Panc1 (cell line): Measurements from ENCODE around the gene CREB5. TPM values are rescaled to one million over a fixed set of nuclear protein-coding genes. Genes with fewer than 3 reads are reported as not detected.

Experiments
- ATAC-seq: fragments of 200-7000 bp; cut with Tn5 transposase; 2 replicates; pipeline ENCODE4 v1.9.1; 2020; ENCODE audit warnings: mild to moderate bottlenecking, moderate library complexity
- BruUV-seq: library from RNA; stranded (reverse); fragments of 400-500 nt; replicated peaks from 2 replicates; lab custom pipeline; 2021; lab: Mats Ljungman, UMichigan
- CTCF ChIA-PET: fragments of 300-600 bp; sonication (Branson Sonifier 250); formaldehyde crosslinking; loops from one replicate; lab custom pipeline; 2022; ENCODE audit warnings: antibody characterized with exemption; lab: Charles Lee
- POLR2A ChIA-PET: fragments of 300-600 bp; sonication (Branson Sonifier 250); formaldehyde crosslinking; loops from one replicate; lab custom pipeline; 2022; ENCODE audit warnings: antibody characterized with exemption; lab: Charles Lee
- DNase-seq: peaks from one replicate; pipeline ENCODE4 v3.0.0-alpha.2; 2010; ENCODE audit warnings: low read depth, low spot score
- H3K27ac ChIP-seq: 2 replicates; pipeline ENCODE4 v1.5.1; 2011; ENCODE audit warnings: mild to moderate bottlenecking, low read length, inconsistent platforms
- H3K27me3 ChIP-seq: fragments of 200-500 bp; sonication (Bioruptor generic); 2 replicates; pipeline ENCODE4 v1.6.0; 2014; ENCODE audit warnings: low read length, inconsistent platforms; ENCODE audit not compliant: control insufficient read depth, insufficient read depth
- H3K36me3 ChIP-seq: fragments of 200-500 bp; sonication (Bioruptor generic); 2 replicates; pipeline ENCODE4 v1.5.1; 2014; ENCODE audit warnings: inconsistent platforms, mild to moderate bottlenecking, low read length, moderate library complexity; ENCODE audit not compliant: control insufficient read depth, insufficient read depth
- H3K4me1 ChIP-seq: 2 replicates; pipeline ENCODE4 v1.5.1; 2011; ENCODE audit warnings: inconsistent platforms, mild to moderate bottlenecking, low read length, moderate library complexity; ENCODE audit not compliant: control insufficient read depth, insufficient read depth
- H3K4me3 ChIP-seq, 2 experiments: 2 replicates each; pipeline ENCODE4 v1.5.1; 2011 to 2012; ENCODE audit warnings: low read depth in 2 of 2, low read length in 2 of 2, mild to moderate bottlenecking in 2 of 2, inconsistent platforms in 1 of 2, moderate library complexity in 1 of 2
- H3K9me3 ChIP-seq: fragments of 200-500 bp; sonication (Bioruptor generic); 2 replicates; pipeline ENCODE4 v1.5.1; 2014; ENCODE audit warnings: low read depth, mild to moderate bottlenecking, inconsistent platforms, low read length, moderate library complexity; ENCODE audit not compliant: control insufficient read depth, insufficient read depth
- POLR2AphosphoS5 ChIP-seq: IDR thresholded peaks from 2 replicates; pipeline ENCODE4 v1.6.1; 2012; ENCODE audit warnings: mild to moderate bottlenecking, low read depth, low read length, moderate library complexity
- SIN3A ChIP-seq: IDR thresholded peaks from 2 replicates; pipeline ENCODE4 v1.6.1; 2012; ENCODE audit warnings: low read depth, mild to moderate bottlenecking, low read length, moderate library complexity, borderline replicate concordance; ENCODE audit not compliant: insufficient read depth
- TCF7L2 ChIP-seq: IDR thresholded peaks from 2 replicates; pipeline ENCODE4 v1.6.1; 2011; ENCODE audit warnings: mild to moderate bottlenecking, low read depth, low read length, inconsistent platforms
- in situ Hi-C: cut with HindIII; loops from 2 replicates; pipeline ENCODE4 v1.10.0; 2016; ENCODE audit warnings: low sequenced_read_pairs, low pct_unique_long_range_greater_than_20kb
- intact Hi-C: fragments of 100-400 bp; cut with micrococcal nuclease; formaldehyde crosslinking; loops from one replicate; pipeline ENCODE4 v1.10.0; 2022; ENCODE audit not compliant: unreplicated experiment
- total RNA-seq: library from RNA; stranded (reverse); gene quantifications from one replicate; pipeline ENCODE4 v1.2.1, GENCODE V29; 2021; ENCODE audit not compliant: unreplicated experiment
- TF ChIP-seq, protein P1 (sequence below), 2 experiments: IDR thresholded peaks; 2 replicates each; pipeline ENCODE4 v1.6.1; 2011 to 2012; ENCODE audit warnings: low read depth in 2 of 2, control low read depth in 1 of 2, low read length in 1 of 2, mild to moderate bottlenecking in 1 of 2, moderate library complexity in 1 of 2; ENCODE audit not compliant: insufficient read depth in 1 of 2
- TF ChIP-seq, protein P2 (sequence below): fragments of 450-650 bp; IDR thresholded peaks from 2 replicates; pipeline ENCODE4 v1.5.1; 2017; ENCODE audit warnings: mild to moderate bottlenecking

CREB5 gene
- total RNA-seq, 1 experiment from 2014 or later, result 3.1 TPM

DNA sequence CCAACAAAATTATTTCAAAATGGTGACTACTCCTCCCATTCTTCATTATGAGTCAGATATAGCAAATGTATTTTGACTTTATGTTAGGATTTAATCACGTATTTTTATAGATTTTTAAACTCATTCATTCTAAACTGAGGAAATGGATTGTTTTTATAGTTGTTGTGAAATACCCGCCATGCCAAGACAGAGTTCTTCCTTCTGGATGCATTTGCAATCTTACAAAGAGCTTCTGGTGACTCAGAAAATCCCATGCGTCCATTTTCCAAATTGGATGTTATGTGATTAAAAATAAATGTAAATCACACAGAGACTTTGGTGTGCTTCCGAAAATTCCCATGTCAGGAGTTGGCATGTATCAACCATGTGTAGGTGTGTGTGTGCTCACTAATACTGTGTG, 366.5 kb downstream of the CREB5 start:
- CTCF ChIA-PET, result no interaction called here
- no peaks in the 10 kb centered on the region for H3K4me1 ChIP-seq
- H3K4me3 ChIP-seq, result no peak overlapping the region
- POLR2A ChIA-PET, result no interaction called here
- H3K9me3 ChIP-seq, result no peaks in the 10 kb centered on the region
- TF ChIP-seq, protein P1, sequence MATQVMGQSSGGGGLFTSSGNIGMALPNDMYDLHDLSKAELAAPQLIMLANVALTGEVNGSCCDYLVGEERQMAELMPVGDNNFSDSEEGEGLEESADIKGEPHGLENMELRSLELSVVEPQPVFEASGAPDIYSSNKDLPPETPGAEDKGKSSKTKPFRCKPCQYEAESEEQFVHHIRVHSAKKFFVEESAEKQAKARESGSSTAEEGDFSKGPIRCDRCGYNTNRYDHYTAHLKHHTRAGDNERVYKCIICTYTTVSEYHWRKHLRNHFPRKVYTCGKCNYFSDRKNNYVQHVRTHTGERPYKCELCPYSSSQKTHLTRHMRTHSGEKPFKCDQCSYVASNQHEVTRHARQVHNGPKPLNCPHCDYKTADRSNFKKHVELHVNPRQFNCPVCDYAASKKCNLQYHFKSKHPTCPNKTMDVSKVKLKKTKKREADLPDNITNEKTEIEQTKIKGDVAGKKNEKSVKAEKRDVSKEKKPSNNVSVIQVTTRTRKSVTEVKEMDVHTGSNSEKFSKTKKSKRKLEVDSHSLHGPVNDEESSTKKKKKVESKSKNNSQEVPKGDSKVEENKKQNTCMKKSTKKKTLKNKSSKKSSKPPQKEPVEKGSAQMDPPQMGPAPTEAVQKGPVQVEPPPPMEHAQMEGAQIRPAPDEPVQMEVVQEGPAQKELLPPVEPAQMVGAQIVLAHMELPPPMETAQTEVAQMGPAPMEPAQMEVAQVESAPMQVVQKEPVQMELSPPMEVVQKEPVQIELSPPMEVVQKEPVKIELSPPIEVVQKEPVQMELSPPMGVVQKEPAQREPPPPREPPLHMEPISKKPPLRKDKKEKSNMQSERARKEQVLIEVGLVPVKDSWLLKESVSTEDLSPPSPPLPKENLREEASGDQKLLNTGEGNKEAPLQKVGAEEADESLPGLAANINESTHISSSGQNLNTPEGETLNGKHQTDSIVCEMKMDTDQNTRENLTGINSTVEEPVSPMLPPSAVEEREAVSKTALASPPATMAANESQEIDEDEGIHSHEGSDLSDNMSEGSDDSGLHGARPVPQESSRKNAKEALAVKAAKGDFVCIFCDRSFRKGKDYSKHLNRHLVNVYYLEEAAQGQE (IDR thresholded peaks at IDR 0.05; ENCODE audit: insufficient read depth in 1 of 2, low read depth in 2 of 2, low read length in 1 of 2), result no peak
- TF ChIP-seq, protein P2, sequence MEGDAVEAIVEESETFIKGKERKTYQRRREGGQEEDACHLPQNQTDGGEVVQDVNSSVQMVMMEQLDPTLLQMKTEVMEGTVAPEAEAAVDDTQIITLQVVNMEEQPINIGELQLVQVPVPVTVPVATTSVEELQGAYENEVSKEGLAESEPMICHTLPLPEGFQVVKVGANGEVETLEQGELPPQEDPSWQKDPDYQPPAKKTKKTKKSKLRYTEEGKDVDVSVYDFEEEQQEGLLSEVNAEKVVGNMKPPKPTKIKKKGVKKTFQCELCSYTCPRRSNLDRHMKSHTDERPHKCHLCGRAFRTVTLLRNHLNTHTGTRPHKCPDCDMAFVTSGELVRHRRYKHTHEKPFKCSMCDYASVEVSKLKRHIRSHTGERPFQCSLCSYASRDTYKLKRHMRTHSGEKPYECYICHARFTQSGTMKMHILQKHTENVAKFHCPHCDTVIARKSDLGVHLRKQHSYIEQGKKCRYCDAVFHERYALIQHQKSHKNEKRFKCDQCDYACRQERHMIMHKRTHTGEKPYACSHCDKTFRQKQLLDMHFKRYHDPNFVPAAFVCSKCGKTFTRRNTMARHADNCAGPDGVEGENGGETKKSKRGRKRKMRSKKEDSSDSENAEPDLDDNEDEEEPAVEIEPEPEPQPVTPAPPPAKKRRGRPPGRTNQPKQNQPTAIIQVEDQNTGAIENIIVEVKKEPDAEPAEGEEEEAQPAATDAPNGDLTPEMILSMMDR, result no peak
- TF ChIP-seq SIN3A (no peak), POLR2AphosphoS5 (no peak), TCF7L2 (no peak)
- intact Hi-C loops (no loop called here), in situ Hi-C loops (no loop called here)
- H3K27ac ChIP-seq, result no peak overlapping the region
- H3K27me3 ChIP-seq, result no peaks in the 10 kb centered on the region
- no peak for ATAC-seq
- no TSS peak for BruUV-seq
- no peak for DNase-seq
- no peaks in the 10 kb centered on the region for H3K36me3 ChIP-seq

DNA sequence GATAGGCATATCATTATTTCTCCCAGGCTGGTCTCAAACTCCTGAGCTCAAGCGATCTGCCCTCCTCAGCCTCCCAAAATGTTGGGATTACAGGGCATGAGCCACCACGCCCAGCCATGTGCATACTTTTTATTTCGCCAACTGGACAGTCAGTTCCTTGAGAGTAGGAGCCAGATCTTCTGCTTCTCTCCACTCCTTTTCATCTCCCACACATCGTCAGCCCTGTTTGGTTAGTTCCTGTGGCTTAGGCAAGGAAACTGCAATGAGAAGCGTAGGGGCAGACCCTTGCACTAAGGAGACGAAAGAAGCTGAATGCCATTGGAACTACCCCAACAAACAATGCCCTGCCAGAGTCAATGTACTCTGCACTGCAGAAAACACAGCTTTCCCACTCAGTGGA, 367.6 kb downstream of the CREB5 start:
- BruUV-seq, result no TSS peak
- H3K9me3 ChIP-seq, result no peaks in the 10 kb centered on the region
- ChIA-PET CTCF (no interaction called here), POLR2A (no interaction called here)
- in situ Hi-C loops, result no loop called here
- H3K27me3 ChIP-seq, result no peaks in the 10 kb centered on the region
- H3K36me3 ChIP-seq, result no peaks in the 10 kb centered on the region
- H3K4me1 ChIP-seq, result no peaks in the 10 kb centered on the region
- H3K4me3 ChIP-seq, result no peak overlapping the region
- intact Hi-C loops, result no loop called here
- TF ChIP-seq SIN3A, result no peak
- TF ChIP-seq POLR2AphosphoS5, result no peak
- TF ChIP-seq, protein P1 (IDR thresholded peaks at IDR 0.05; ENCODE audit: insufficient read depth in 1 of 2, low read depth in 2 of 2, low read length in 1 of 2), result no peak
- no peak for TF ChIP-seq TCF7L2
- TF ChIP-seq, protein P2, result no peak
- DNase-seq (no peak), ATAC-seq (no peak)
- H3K27ac ChIP-seq, result no peak overlapping the region
